Left lung (tissue), 10 donors: ENCODE measurements around the gene GLIS2. TPM values are rescaled to one million over a fixed set of nuclear protein-coding genes. Genes with fewer than 3 reads are reported as not detected.

Experiments
- ATAC-seq: fragments of 200-7000 bp; cut with Tn5 transposase; one replicate; pipeline ENCODE4 v1.9.1; 2020; ENCODE audit warnings: moderate library complexity
- DNase-seq, 4 donors: peaks; one replicate each; pipeline ENCODE4 v3.0.0-alpha.2; 2013 to 2020
- H3K27ac ChIP-seq, 2 donors: fragments of 200-600 bp; sonication (generic) in 1 of 2; one replicate each; pipeline versions ENCODE4 v1.5.0 to v1.8.0; 2020 to 2021
- H3K27me3 ChIP-seq, 2 donors: fragments of 200-600 bp; sonication (generic) in 1 of 2; one replicate each; pipeline versions ENCODE4 v1.5.0 to v1.8.0; 2020 to 2021
- H3K36me3 ChIP-seq, 2 donors: fragments of 200-600 bp; sonication (generic) in 1 of 2; one replicate each; pipeline versions ENCODE4 v1.5.0 to v1.8.0; 2020 to 2021
- H3K4me1 ChIP-seq, 2 donors: fragments of 200-600 bp; one replicate each; pipeline ENCODE4 v1.8.0; 2021
- H3K4me3 ChIP-seq, 2 donors: fragments of 200-600 bp; sonication (generic) in 1 of 2; one replicate each; pipeline versions ENCODE4 v1.5.0 to v1.8.0; 2020 to 2021; ENCODE audit warnings: mild to moderate bottlenecking in 1 of 2
- H3K9me3 ChIP-seq, 2 donors: fragments of 200-600 bp; sonication (generic) in 1 of 2; one replicate each; pipeline versions ENCODE4 v1.5.0 to v1.8.0; 2020 to 2021
- CTCF ChIP-seq, 2 donors: fragments of 200-600 bp; sonication (generic) in 1 of 2; IDR thresholded peaks; one replicate each; pipeline versions ENCODE4 v1.5.0 to v1.8.0; 2021; ENCODE audit warnings: antibody characterized with exemption in 2 of 2
- intact Hi-C, 2 donors: fragments of 100-400 bp; cut with DNase I; formaldehyde crosslinking; loops; one replicate each; pipeline versions ENCODE4 v1.11.2 to v1.14.2; 2022
- polyA plus RNA-seq, 6 donors: library from polyadenylated mRNA; unstranded; fragments of 120-200 nt; gene quantifications; one replicate each; pipeline ENCODE4 v1.2.1, GENCODE V29; 2013; ENCODE audit not compliant: insufficient read length in 6 of 6
- total RNA-seq, 2 donors: library from RNA; stranded (reverse); fragmentation: NEBNext Ultra II Directional; extraction: Animal tissue kit (Norgen Biotek cat#: 25700); gene quantifications; one replicate each; pipeline ENCODE4 v1.2.1, GENCODE V29; 2021
- donor health status: DM: no; HTN: yes; CAD: no.
- donor health status: DM: no; HTN: no; CAD: no.

GLIS2 gene
- total and polyA plus RNA-seq, 8 donors: 17.2 to 31.0 (median 25.3) TPM

DNA sequence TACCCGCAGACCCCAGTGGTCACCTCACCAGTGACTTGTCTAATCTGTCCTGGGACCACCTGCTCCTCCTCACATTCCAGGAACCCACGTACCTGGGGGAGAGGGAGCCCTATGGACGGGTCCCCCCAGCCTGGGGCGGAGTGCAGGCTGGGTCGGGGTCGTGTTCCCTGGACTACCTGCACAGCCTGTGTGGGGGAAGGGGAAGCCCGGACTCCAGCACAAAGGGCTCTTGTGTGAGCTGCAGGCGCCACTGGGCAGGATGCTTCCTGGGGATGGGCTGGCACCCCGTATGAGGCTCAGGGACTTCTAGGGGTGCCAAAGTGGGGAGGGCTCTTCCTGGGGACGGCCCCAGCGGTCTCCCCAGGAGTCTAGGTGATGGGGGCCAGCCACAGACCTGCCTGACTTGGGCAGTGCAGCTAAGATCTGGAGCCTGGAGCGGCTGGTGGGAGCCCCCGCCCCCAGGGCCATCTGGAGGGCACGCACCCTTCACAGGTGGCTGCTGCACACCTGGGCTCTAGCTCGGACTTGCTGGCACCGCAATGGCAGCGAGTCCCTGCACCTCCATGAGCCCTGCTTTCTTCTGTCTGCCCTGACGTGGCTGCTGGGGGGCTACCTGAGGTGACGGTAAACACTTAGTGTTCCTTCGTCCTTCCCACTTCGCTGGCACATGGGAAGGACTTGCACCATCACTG lies 63.3 kb downstream of the GLIS2 start:
- peaks cover 0 to 69% of the 10 kb centered on the region in 2 donors for H3K36me3 ChIP-seq
- DNase-seq: no peak
- intact Hi-C loops: no loop called here
- no peak overlapping the region for H3K27ac ChIP-seq
- peaks cover 28 to 51% of the 10 kb centered on the region in 2 donors for H3K4me1 ChIP-seq
- H3K27me3 ChIP-seq: no peaks in the 10 kb centered on the region
- TF ChIP-seq CTCF (IDR thresholded peaks at IDR 0.05): no peak
- H3K4me3 ChIP-seq: no peak overlapping the region
- ATAC-seq: no peak
- no peaks in the 10 kb centered on the region for H3K9me3 ChIP-seq

GRCh38 chr16:4380119-4381063 lies 64.5 kb downstream of the GLIS2 start:
- intact Hi-C loops: no loop called here
- H3K4me3 ChIP-seq: no peak overlapping the region
- no peak for TF ChIP-seq CTCF (IDR thresholded peaks at IDR 0.05)
- no peak overlapping the region for H3K27ac ChIP-seq
- H3K9me3 ChIP-seq: no peaks in the 10 kb centered on the region
- no peak for ATAC-seq
- no peaks in the 10 kb centered on the region for H3K27me3 ChIP-seq
- no peak for DNase-seq
- H3K36me3 ChIP-seq: peaks cover 0 to 81% of the 10 kb centered on the region in 2 donors
- peaks cover 16 to 38% of the 10 kb centered on the region in 2 donors for H3K4me1 ChIP-seq

- no peaks in the 10 kb centered on the region for H3K9me3 ChIP-seq
- H3K4me1 ChIP-seq: peaks cover 7 to 29% of the 10 kb centered on the region in 2 donors
- ATAC-seq (no peak), DNase-seq (no peak)
- H3K27ac ChIP-seq: no peak overlapping the region
- TF ChIP-seq CTCF (IDR thresholded peaks at IDR 0.05): no peak
- intact Hi-C loops: no loop called here
- no peak overlapping the region for H3K4me3 ChIP-seq
- H3K27me3 ChIP-seq: no peaks in the 10 kb centered on the region
- peaks cover 0 to 84% of the 10 kb centered on the region in 2 donors for H3K36me3 ChIP-seq
Measured at GRCh38 chr16:4381072-4381934, 65.4 kb downstream of the GLIS2 start.

GRCh38 chr16:4381935-4382794 lies 66.3 kb downstream of the GLIS2 start:
- H3K4me1 ChIP-seq: peaks cover 0 to 20% of the 10 kb centered on the region in 2 donors

More at GRCh38 chr16:4381935-4382794, 66.3 kb downstream of the GLIS2 start:
- no peak for ATAC-seq
- no peak for DNase-seq
- no peaks in the 10 kb centered on the region for H3K27me3 ChIP-seq
- intact Hi-C loops: no loop called here
- TF ChIP-seq CTCF (IDR thresholded peaks at IDR 0.05): no peak
- H3K27ac ChIP-seq: no peak overlapping the region
- H3K36me3 ChIP-seq: peaks cover 0 to 93% of the 10 kb centered on the region in 2 donors
- no peak overlapping the region for H3K4me3 ChIP-seq
- H3K9me3 ChIP-seq: no peaks in the 10 kb centered on the region
